GF-D8 (cell line): ENCODE results near the gene DNAJA2.

Experiments used
- DNase-seq: peaks from one replicate; lab custom pipeline; 2025; lab: John Stamatoyannopoulos, UW

The DNAJA2 gene

DNA sequence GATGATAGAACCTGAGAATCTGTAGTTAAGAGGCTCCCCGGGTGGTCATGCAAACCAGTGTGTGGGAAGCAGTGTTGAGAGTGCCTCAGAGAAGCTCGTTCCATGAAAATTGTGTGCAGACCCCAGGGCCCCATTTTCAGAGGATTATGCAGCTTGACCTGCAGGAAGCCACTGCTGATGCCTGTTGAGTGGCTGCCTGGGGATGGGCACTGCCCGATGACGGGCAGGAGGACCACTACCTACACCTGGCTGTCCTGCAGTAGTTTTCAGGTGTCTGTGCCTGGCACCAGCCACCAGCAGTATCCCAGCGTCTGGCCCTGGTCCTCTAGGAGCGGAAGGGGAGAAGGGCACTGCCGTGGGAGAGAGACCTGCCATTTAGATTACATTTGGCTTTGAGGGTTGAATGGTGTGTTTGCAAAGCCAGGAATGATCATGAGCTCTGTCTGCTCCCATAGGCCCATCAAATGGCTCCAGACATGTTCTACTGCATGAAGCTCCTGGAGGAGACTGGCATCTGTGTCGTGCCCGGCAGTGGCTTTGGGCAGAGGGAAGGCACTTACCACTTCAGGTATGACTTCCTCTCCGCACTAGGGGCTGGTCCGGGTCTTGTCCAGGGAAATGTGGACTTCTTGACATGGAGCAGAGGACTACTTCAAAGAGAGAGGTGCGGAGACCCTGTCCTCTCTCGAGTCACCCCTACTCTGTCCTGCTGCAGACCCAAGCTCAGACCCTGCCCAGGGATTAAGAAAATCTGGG lies 46.8 kb downstream of the DNAJA2 start:
- DNase-seq: no peak

DNA sequence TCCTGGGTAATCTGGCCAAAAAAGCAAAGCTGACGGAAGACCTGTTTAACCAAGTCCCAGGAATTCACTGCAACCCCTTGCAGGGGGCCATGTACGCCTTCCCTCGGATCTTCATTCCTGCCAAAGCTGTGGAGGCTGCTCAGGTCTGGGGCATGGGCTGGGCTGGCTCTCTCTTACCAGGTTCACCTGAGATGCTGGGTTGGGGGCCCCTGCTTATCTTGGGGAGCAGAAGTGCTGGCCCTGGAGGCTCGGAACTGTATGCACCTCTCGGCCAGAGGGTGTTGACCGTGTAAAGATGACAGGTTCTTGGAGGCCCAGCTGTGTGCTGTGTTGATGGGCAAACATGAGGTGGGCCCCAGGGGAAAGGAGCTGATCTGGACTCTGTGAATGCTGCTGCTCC lies 49.1 kb downstream of the DNAJA2 start:
- no peak for DNase-seq

GRCh38 chr16:46923513-46924295 lies 49.8 kb downstream of the DNAJA2 start:
- no peak for DNase-seq

DNA sequence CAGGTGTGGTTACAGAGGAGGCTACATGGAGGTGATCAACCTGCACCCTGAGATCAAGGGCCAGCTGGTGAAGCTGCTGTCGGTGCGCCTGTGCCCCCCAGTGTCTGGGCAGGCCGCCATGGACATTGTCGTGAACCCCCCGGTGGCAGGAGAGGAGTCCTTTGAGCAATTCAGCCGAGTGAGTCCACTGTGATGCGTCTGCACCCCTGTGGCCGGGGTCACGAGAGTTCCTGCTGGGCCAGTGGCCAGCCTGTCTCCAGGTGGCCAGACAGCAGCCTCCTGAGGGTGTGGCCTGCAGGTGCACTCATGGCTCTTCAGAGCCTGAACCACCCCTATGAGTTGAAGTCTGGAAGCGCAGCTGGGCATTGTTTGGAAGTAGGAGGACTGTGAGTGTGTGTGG lies 51.2 kb downstream of the DNAJA2 start:
- no peak for DNase-seq

DNA sequence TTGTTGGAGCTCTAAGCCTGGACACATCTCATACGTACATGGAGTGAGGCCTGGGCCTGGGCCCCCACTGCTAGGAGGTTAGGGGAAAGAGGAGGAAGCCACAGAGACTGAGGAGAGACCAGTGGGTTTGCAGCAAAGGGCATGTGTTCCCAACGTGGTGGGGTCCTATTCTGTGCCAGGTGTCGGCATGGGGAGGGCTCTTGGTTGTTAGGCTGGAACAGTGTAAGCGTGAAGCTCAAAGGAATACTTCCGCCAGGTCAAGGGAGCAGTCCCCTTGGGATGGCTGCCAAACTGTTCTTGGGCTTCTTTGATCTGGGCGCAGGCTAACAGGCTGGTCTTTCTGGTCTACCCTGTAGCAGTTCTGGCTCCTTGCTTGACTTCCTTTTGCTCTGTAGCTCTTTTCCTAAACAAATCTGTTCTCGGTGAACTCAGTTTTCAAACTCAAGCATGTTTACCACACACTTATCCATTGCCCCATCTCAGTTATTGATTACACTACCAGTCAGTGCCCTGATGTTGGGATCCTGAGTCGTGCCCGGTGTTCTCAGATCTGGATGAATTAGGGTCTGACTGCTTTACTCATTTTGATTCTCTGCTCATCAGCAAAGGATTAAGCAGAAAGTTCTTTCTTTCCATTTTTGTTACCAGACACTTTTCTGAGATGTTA lies 52.9 kb downstream of the DNAJA2 start:
- no peak for DNase-seq

DNA sequence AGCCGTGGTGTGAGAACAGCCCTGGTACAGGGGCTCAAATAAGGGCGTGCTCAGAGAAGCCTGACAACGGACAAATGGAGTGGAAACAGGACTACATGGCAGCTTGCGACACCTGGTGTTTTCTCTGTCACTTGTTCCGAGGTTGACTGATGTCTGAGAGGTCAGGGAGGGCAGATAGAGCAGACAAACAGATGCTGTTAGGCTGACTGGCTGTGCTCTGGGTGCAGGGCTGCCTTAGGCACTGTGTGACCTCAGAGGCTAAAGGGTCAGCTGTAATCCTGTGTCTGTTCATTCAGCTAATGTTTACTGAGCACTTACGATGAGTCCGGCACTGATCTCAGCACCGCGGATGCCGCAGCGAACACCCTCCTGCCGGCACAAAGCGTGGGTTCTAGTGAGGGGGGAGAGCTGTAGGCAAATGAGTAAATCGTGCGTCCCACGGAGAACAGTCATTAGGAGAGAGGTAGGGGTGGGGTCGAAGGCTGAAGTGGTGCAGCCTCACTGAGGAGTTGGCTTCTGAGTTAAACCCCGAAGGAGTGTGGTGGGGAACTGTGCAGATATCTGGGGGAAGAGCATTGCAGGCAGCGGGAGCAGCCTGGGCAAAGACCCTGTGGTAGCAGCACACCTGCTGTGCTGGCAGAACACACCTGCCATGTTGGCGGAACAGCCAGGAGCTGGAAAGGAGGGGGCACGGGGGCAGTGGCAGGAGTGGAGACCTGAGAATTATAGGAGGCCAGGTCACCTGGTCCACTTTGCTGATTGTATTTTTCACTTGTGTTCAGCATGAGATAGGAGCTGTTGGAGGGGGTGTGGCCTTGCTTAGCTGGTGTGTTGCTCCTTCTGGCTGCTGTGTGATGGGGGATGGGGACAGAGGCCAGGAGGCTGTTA lies 54.3 kb downstream of the DNAJA2 start:
- no peak for DNase-seq

- no peak for DNase-seq
These were observed 55.1 kb downstream of the DNAJA2 start for GRCh38 chr16:46918400-46918799.

DNA sequence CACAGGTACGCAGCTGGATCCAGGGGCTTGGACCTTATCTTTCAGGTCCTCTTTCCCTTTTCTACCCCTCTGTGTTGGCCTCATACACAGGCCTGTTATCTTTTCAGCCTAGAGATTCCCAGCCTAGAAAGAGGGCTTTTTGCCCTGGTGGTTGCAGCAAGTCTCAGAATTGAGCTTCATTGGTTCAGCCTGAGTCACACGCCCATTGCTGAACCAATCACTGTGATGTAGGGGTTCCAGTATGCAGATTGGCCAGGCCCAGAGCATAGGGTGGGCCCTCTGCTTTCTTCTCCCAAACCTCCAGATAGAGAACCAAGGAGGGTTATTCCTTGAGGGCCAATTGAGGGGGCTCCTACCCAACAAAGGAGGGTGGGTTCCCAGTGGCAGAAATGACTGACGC lies 56.5 kb downstream of the DNAJA2 start:
- DNase-seq: no peak

GRCh38 chr16:46915483-46916025 lies 57.9 kb downstream of the DNAJA2 start:
- no peak for DNase-seq

DNA sequence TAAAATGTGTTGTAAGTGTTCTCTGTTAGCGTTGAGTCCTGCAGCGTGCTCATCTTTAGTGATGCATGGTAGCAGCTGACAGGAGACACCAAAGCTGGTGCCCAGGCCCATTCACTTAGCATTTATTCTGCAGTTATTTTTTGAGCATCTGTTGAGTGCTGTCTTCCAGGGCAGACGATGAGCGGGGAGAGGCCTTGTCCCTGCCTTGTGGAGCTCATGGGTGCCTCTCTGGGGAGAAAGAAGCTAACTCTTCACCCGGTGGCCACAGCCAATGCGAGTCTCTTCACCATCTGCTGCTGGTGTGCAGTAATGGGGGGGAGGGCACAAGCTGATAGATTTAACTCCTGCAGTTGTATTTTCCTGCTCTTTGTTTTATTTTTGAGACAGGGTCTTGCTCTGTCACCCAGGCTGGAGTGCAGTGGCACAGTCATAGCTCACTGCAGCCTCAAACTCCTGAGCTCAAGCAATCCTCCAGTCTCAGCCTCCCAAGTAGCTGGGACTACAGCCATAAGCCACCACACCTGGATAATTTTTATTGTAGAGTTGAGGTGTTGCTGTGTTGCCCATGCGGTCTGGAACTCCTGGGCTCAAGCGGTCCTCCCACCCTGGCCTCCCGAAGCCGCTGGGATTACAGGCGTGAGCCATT lies 58.8 kb downstream of the DNAJA2 start:
- DNase-seq: no peak

DNA sequence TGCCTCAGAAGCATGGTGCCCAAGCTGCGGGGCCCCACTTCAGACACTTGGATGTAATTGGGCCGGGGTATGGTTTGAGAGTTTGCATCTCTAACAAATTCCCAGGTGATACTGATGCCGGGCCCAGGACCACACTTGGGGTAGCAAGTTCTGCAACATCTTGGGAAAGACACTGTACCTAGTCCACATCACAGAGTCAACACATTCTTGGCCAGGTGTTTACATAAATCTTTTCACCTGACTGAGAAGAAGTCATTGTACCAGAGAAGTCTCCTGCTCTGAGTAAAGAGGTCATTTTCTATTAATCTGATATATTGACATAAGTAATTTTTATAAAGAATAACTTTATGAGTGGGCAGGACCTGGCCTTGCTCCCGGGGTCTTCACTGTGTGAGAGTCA lies 61.8 kb downstream of the DNAJA2 start:
- DNase-seq: no peak

GRCh38 chr16:46911038-46911437 lies 62.4 kb downstream of the DNAJA2 start:
- no peak for DNase-seq

DNA sequence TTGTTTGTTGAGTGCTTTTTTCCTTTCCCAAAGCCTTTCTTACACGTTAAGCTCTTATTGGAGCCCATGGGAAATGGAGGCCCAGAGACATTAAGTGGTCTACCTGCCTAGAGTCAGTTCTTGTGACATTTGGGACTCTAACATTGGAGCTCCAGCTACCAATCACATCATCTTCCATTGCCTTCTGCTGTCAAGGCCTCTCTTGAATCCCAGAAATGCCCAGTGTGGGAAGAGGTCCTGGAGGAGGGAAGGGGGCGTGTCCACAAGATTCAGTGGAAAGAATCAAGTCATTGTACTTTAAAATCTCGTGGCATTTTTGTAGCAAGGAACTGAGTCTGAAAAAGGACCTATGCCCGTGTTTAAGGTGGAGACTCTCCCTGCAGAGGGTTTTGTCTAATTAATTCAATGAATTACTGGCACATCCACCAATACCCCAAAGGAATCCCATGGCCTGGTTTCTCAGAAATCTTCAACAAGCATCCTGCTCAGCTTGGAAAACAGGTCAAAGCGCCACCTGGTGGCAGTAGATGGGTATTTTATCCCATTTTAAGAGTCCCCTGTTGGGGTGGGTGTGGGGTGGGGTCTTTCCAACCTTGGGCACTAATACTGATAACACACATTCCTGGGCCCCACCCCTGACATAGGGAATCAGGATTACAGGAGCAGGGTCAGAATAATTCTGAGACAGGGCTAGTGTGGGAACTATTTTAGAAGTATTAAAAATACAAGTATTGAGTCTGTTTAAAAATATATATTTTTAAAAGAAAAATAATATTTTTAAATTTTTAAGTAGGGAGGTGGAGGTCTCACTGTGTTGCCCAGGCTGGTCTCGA lies 64.7 kb downstream of the DNAJA2 start:
- peak; percentile 20 for DNase-seq

DNA sequence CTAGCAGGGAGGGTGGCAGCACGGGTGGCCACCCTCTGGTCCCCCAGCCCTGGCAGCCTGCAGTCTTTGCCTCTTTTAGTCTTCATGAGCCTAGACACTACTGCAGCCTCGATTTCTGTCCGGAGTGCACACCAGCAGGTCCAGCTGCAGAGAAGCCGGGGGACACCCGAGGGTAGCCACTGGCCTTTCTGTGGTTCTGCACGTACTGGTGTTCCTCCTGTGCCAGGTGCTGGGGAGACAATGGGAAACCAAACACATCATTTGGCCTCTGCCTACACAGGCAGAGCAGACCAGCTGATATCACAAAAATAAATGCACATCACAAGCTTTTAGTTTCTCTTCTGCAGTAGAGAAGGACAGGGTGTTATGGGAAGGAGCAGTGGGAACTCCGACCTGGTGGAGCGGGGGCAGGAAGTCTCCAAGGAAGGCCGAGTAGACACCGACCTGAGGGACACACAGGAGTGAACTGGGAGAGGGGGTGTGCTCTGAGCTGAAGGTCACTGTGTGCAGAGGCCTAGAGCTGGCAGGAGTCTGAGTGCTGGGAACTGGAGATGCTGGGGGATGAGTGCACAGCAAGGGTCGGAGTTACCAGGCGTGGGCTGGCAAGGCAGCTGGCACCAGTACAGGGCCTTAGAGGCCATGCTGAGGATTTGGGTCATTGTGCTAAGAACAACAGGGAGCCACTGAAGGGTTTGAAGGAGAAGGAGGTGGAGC lies 66.3 kb downstream of the DNAJA2 start:
- no peak for DNase-seq

DNA sequence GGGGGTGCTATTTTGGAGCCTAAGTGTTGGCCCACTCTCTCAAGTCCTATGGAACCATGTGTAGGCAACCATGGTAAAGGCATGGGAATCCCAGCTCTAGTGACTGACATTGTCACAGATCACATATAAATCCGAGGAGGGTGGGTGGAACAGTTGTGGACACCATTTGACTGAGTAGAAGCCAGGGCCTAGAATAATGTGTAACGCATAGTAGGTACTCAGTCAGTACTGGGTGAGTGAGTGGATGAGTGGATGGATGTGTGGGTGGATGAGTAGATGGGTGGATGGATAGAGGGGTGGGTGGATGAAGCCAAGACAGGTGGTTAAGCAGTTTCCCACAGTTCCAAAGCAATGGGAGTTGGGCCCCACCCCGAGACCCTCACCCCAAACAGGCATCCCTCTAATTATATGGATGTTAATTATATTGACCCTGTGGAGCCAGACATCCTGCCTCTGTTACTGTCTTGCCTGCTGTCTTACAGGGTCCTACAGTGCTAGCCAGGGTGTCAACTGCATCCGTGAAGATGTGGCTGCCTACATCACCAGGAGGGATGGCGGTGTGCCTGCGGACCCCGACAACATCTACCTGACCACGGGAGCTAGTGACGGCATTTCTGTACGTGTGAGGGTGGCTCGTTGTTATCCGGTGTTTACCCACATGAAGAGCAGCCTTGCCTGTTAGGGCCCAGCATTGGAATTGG lies 67.0 kb downstream of the DNAJA2 start:
- DNase-seq: no peak
